Stimulated activated CD4-positive, alpha-beta T cell treated with anti-CD3 and anti-CD28 coated beads, Interleukin-4, amount 100 ng/mL, for 4 hours (primary cell): ENCODE results near the gene GALNT17.
"Not testable (repeated sequence)": the region's sequence is repeated elsewhere in the genome, so short reads cannot be mapped to it uniquely, and the experiment has no call there.

Experiments
- DNase-seq, 2 experiments: peaks; one replicate each; pipeline ENCODE4 v3.0.0-alpha.2; 2020

GALNT17 gene

GRCh38 chr7:71171476-71171875 lies 39.5 kb downstream of the GALNT17 start:
- no peak for DNase-seq

- DNase-seq: no peak
Observed at GRCh38 chr7:71173955-71174354, 42.0 kb downstream of the GALNT17 start.

- no peak for DNase-seq
Observed at GRCh38 chr7:71182438-71182935, 50.5 kb downstream of the GALNT17 start.

- DNase-seq: no peak
Observed at GRCh38 chr7:71184136-71184535, 52.2 kb downstream of the GALNT17 start.

GRCh38 chr7:71184609-71185008 lies 52.7 kb downstream of the GALNT17 start:
- no peak for DNase-seq

- DNase-seq: no peak
Observed at GRCh38 chr7:71186535-71187057, 54.7 kb downstream of the GALNT17 start.

GRCh38 chr7:71191771-71192170 lies 59.8 kb downstream of the GALNT17 start:
- no peak for DNase-seq

- no peak for DNase-seq
Observed at GRCh38 chr7:71193099-71193810, 61.3 kb downstream of the GALNT17 start.

- no peak for DNase-seq
Observed at GRCh38 chr7:71198391-71198790, 66.4 kb downstream of the GALNT17 start.

GRCh38 chr7:71198887-71199286 lies 66.9 kb downstream of the GALNT17 start:
- DNase-seq: no peak

GRCh38 chr7:71206184-71206583 lies 74.2 kb downstream of the GALNT17 start:
- no peak for DNase-seq

GRCh38 chr7:71208881-71209280 lies 76.9 kb downstream of the GALNT17 start:
- no peak for DNase-seq

GRCh38 chr7:71209484-71209883 lies 77.5 kb downstream of the GALNT17 start:
- DNase-seq: not testable (repeated sequence)

GRCh38 chr7:71210220-71210619 lies 78.3 kb downstream of the GALNT17 start:
- no peak for DNase-seq

GRCh38 chr7:71212433-71212832 lies 80.5 kb downstream of the GALNT17 start:
- DNase-seq: not testable (repeated sequence)

GRCh38 chr7:71216211-71216610 lies 84.3 kb downstream of the GALNT17 start:
- no peak for DNase-seq

GRCh38 chr7:71220210-71220695 lies 88.3 kb downstream of the GALNT17 start:
- no peak for DNase-seq

- no peak for DNase-seq
Observed at GRCh38 chr7:71221049-71221448, 89.1 kb downstream of the GALNT17 start.

GRCh38 chr7:71221549-71221948 lies 89.6 kb downstream of the GALNT17 start:
- no peak for DNase-seq

- no peak for DNase-seq
Observed at GRCh38 chr7:71227126-71227525, 95.2 kb downstream of the GALNT17 start.

- no peak for DNase-seq
Observed at GRCh38 chr7:71229148-71229547, 97.2 kb downstream of the GALNT17 start.

GRCh38 chr7:71229699-71230098 lies 97.8 kb downstream of the GALNT17 start:
- no peak for DNase-seq

- DNase-seq: no peak
Observed at GRCh38 chr7:71235253-71235652, 103.3 kb downstream of the GALNT17 start.
